ENCODE results near the gene ATP1A4. TPM values are rescaled to one million over a fixed set of nuclear protein-coding genes. Genes with fewer than 3 reads are reported as not detected.

ATP1A4 gene
- total RNA-seq, 6 experiments from 2014 or later: not detected

DNA sequence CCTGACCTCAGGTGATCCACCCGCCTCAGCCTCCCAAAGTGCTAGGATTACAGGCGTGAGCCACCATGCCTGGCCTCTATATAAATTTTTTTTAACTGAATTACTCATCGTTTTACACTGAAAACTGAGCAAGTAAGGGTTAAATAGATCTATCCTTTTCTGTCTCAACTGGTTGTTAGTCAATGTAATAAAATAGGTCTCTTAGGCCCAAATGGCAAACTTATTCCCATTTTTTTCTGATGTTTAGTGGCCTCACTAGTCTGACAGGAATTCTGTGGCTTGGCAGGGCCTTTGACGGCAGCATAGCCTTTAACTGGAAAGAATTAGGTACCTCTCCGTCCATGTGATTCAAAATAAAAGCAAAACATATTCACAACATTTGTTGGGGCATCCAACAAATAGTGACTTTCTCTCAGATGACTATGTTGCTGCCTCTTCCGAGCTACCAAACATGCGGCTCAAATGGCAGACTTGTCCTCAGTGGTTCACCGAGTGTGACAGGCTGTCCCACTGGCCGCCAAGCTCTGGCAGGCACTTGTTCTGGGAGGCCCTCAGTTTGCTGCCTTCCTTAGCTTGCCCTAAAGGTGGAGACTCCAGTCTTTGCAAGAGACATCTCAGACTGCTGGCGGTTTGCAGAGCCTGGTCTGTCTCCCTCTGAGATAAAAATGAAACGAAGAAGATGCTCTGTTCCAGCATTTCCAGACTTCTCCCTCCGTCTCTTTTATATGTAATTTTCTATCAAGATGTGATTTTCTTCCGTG lies 17.4 kb downstream of the ATP1A4 start:
- WGBS (ENCODE audit: insufficient coverage, low coverage, low lambda C conversion rate, missing lambda C conversion rate): 81% methylated on average over 13 of the region's 13 CpGs
- H3K27me3 ChIP-seq: no peaks in the 10 kb centered on the region
- DNase-seq (no peak), ATAC-seq (no peak)
- no peak overlapping the region for H3K27ac ChIP-seq
- H3K9me3 ChIP-seq: no peaks in the 10 kb centered on the region
- intact Hi-C loops (cut with DNase I): no loop called here
- no peaks in the 10 kb centered on the region for H3K36me3 ChIP-seq
- no peaks in the 10 kb centered on the region for H3K4me1 ChIP-seq
- H3K4me3 ChIP-seq: no peak overlapping the region
- no peak for TF ChIP-seq POLR2A (IDR thresholded peaks at IDR 0.05)
- TF ChIP-seq, protein P1, sequence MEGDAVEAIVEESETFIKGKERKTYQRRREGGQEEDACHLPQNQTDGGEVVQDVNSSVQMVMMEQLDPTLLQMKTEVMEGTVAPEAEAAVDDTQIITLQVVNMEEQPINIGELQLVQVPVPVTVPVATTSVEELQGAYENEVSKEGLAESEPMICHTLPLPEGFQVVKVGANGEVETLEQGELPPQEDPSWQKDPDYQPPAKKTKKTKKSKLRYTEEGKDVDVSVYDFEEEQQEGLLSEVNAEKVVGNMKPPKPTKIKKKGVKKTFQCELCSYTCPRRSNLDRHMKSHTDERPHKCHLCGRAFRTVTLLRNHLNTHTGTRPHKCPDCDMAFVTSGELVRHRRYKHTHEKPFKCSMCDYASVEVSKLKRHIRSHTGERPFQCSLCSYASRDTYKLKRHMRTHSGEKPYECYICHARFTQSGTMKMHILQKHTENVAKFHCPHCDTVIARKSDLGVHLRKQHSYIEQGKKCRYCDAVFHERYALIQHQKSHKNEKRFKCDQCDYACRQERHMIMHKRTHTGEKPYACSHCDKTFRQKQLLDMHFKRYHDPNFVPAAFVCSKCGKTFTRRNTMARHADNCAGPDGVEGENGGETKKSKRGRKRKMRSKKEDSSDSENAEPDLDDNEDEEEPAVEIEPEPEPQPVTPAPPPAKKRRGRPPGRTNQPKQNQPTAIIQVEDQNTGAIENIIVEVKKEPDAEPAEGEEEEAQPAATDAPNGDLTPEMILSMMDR (IDR thresholded peaks at IDR 0.05): no peak

DNA sequence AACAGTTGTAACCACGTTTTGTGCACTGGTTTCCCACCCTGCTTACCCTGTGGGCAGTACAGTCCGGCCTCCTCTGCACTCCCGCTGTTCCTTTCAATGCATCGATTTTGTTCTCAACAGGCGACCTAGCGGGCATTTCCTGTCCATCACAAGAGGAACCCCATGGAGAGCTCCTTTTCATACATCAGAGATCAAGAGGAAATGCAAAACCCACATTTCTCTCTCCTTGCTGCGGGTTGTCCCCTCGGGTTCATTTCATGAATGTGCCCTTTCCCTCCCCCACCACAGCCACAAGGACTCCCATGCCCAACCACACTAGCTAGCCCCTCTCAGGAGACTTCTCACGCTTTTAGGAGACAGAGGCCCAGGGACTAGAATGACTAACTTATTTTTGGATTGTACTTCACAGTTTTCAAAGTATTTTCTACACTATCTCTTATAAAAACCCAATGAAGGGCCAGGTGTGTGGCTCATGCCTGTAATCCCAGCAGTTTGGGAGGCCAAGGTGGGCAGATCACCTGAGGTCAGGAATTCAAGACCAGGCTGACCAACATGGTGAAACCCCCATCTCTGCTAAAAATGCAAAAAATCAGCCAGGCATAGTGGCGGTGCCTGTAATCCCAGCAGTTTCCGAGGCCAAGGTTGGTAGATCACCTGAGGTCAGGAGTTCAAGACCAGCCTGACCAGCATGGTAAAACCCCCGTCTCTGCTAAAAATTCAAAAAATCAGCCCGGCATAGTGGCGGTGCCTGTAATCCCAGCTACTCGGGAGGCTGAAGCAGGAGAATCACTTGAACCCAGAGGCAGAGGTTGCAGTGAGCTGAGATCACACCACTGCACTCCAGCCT lies 18.4 kb downstream of the ATP1A4 start:
- no peaks in the 10 kb centered on the region for H3K9me3 ChIP-seq
- no peaks in the 10 kb centered on the region for H3K27me3 ChIP-seq
- H3K36me3 ChIP-seq: no peaks in the 10 kb centered on the region
- H3K27ac ChIP-seq: no peak overlapping the region
- TF ChIP-seq, protein P1 (IDR thresholded peaks at IDR 0.05): no peak
- no peak for TF ChIP-seq POLR2A (IDR thresholded peaks at IDR 0.05)
- 34% methylated on average over 10 of the region's 15 CpGs for WGBS (ENCODE audit: insufficient coverage, low coverage, low lambda C conversion rate, missing lambda C conversion rate)
- no peak for DNase-seq
- ATAC-seq: no peak
- H3K4me1 ChIP-seq: no peaks in the 10 kb centered on the region
- H3K4me3 ChIP-seq: no peak overlapping the region
- intact Hi-C loops (cut with DNase I): loop anchor here in 1 of 2 donors (10.0 kb wide), 1 partner anchor 55 kb away; the partner anchor contains the start of gene ATP1A2

DNA sequence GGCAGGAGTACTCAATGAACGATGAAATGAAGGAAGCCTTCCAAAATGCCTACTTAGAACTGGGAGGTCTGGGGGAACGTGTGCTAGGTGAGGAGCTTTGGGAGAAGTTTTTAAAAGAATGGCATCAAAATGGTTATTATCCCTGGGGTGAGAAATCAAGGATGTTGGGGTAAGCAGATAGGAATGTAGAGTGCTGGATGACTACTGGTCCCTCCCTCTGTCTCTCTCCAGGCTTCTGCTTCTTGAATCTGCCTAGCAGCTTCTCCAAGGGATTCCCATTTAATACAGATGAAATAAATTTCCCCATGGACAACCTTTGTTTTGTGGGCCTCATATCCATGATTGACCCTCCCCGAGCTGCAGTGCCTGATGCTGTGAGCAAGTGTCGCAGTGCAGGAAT lies 20.0 kb downstream of the ATP1A4 start:
- 75% methylated on average over 2 of the region's 4 CpGs for WGBS (ENCODE audit: insufficient coverage, low coverage, low lambda C conversion rate, missing lambda C conversion rate)
- H3K27me3 ChIP-seq: no peaks in the 10 kb centered on the region
- ATAC-seq (no peak), DNase-seq (no peak)
- no peak for TF ChIP-seq POLR2A (IDR thresholded peaks at IDR 0.05)
- H3K4me3 ChIP-seq: no peak overlapping the region
- intact Hi-C loops (cut with DNase I): loop anchor here in 1 of 2 donors (10.0 kb wide), 1 partner anchor 57 kb away; the partner anchor contains the start of gene ATP1A2
- no peak overlapping the region for H3K27ac ChIP-seq
- H3K9me3 ChIP-seq: no peaks in the 10 kb centered on the region
- H3K4me1 ChIP-seq: no peaks in the 10 kb centered on the region
- no peaks in the 10 kb centered on the region for H3K36me3 ChIP-seq

DNA sequence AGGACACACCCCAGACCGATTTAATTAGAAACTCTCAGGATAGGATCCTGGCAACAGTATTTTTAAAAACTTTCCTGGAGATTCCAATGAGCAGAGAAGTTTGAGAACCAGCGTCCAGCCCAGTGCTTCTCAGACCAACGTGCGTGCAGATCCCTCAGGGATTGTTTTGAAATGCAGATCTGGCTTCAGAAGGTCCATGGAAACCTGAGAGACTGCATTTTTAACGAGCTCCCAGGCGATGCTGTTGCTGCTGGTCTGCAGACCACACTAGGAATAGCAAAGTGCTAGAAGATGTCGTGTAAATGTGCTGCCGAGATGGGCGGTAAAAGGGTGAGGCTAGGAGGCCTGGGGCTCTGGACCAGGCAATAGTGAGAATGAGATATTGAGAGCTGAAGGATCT lies 20.6 kb downstream of the ATP1A4 start:
- H3K27ac ChIP-seq: no peak overlapping the region
- H3K9me3 ChIP-seq: no peaks in the 10 kb centered on the region
- no peak overlapping the region for H3K4me3 ChIP-seq
- no peak for ATAC-seq
- no peak for TF ChIP-seq POLR2A (IDR thresholded peaks at IDR 0.05)
- TF ChIP-seq, protein P1 (IDR thresholded peaks at IDR 0.05): no peak
- H3K36me3 ChIP-seq: no peaks in the 10 kb centered on the region
- no peaks in the 10 kb centered on the region for H3K27me3 ChIP-seq
- intact Hi-C loops (cut with DNase I): loop anchor here in 1 of 2 donors (10.0 kb wide), 1 partner anchor 57 kb away; the partner anchor contains the start of gene ATP1A2
- no peaks in the 10 kb centered on the region for H3K4me1 ChIP-seq
- WGBS (ENCODE audit: insufficient coverage, low coverage, low lambda C conversion rate, missing lambda C conversion rate): 47% methylated on average over 9 of the region's 9 CpGs
- DNase-seq: no peak

All from right lobe of liver (tissue), 6 donors.